GM12892 (cell line): Measurements from ENCODE around the gene ANO2.

Experiments used
- POLR2A ChIP-seq: IDR thresholded peaks from 2 replicates; pipeline ENCODE4 v1.6.1; 2011; ENCODE audit warnings: low read depth, low read length, control low read depth
- POLR2AphosphoS5 ChIP-seq: IDR thresholded peaks from 2 replicates; pipeline ENCODE4 v1.6.1; 2011; ENCODE audit warnings: low read depth, low read length, control low read depth

DNA sequence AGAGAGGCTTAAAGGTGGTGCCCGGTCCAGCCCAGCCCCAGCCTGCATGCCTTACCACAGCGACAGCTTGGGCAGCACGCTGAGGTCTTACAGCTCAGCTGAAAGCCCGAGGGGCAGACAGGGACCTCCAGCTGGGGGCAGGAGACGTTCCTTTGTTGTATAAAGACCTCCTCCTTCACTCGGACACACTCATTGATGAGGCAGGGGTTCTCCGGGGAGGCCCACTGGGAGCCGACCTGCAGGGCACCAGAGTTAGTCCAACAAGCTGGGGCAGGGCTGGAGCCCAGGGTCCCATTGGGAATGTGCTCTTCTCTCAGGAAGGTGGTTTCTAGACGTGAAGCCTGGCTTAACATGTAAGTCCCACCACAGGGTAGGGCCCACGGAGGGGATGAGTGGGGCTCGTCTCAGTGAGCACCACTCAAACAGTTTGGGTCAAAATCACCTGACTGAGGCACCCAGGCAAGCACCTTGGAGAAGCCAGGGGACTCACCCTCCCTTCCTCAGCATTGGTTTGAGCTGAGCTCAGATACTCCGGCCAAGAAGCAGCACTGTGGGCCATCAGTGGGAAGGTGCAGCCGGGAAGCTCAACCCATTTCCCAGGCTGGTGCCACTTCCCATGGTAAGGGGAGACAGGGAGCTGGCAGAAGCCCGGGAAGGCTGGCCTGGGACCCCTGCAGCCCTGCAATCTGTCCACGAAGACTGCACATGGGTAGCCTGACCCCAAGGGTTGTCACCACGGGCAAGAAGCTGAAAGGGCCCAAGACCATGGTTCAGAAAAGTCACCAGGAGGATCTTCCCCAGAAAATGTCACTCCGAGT lies 24.3 kb upstream of the ANO2 start:
- TF ChIP-seq POLR2AphosphoS5 (no peak), POLR2A (no peak)
